NCI-H748 (cell line): Measurements from ENCODE around the gene KIN.

Experiments used
- DNase-seq: peaks from one replicate; lab custom pipeline; 2025; ENCODE audit not compliant: unreplicated experiment; lab: John Stamatoyannopoulos, UW

The KIN gene, protein sequence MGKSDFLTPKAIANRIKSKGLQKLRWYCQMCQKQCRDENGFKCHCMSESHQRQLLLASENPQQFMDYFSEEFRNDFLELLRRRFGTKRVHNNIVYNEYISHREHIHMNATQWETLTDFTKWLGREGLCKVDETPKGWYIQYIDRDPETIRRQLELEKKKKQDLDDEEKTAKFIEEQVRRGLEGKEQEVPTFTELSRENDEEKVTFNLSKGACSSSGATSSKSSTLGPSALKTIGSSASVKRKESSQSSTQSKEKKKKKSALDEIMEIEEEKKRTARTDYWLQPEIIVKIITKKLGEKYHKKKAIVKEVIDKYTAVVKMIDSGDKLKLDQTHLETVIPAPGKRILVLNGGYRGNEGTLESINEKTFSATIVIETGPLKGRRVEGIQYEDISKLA

DNA sequence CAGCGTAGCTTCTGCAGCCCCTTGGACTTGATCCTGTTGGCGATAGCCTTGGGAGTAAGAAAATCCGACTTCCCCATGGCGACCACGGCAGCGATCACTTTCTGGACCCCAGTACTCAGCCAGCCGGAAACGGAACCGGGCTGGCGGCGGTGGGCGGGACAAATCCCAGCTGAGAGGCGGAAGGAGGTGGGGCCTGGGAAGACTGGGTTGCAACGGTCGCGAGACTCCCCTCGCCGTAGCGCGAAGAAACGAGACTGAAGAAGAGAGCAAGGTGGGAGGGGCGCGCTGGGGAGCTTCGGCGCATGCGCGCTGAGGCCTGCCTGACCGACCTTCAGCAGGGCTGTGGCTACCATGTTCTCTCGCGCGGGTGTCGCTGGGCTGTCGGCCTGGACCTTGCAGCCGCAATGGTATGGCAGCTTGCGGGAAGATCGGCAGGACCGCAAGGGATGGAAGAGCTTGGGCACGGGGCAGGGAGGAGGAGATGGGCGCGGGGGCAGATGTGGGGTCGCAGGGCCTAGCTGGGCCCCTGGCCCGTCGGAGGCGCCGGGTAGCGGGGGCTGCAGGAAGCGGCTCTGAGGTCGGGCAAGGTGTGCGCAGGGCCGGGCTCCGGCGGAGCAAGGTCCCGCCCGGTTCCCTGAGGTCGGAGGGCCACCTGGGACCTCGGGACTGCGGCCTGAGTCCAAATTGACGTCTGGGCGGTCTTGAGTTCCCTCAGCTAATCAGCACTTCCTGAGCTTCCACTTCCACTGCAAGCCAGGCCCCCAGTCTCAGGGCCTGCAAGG lies at the start of gene KIN, which contains the start of gene ATP5F1C:
KIN (minus strand) TSS at position 137 of the 782 bp plus-strand sequence; CDS start at position 77, 60 bp downstream.
ATP5F1C (plus strand) TSS at position 321 of the 782 bp plus-strand sequence; CDS start at position 352, 31 bp downstream.
- peak; percentile 91 for DNase-seq

DNA sequence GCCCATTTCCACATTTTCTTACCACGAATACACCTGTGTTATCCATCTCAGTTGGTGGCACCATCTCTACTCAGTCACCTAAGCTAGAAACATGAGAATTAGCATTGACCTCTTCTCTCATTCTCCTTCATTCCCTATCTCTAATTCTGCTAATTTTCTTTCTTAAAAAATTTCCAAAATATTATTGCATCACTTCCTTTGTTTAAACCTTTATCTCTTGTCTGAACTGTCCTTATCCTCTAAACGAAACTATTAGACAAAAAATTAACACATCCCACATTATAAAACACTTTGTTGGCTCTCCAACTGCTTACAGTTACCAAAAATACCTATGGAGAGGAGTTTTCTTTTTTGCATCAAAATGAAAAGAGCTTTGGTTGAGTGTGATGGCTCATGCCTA lies 48.8 kb upstream of the KIN start:
- DNase-seq = no peak

DNA sequence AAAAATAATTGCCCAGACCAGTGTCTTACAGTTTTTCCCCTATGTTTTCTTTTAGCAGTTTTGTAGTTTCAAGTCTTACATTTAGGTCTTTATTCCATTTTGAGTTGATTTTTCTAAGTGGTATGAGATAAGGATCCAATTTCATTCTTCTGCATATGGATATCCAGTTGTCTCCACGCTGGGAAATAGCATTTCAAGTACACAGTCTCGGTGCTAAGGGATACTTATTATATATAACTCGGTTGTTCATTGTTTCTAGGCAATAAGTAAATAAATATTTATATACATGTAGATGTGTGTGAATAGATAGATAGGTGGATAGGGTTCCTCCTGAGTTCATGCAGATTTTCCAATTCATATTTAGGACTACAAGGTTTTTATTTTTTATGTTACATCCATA lies 46.5 kb upstream of the KIN start:
- no peak for DNase-seq

DNA sequence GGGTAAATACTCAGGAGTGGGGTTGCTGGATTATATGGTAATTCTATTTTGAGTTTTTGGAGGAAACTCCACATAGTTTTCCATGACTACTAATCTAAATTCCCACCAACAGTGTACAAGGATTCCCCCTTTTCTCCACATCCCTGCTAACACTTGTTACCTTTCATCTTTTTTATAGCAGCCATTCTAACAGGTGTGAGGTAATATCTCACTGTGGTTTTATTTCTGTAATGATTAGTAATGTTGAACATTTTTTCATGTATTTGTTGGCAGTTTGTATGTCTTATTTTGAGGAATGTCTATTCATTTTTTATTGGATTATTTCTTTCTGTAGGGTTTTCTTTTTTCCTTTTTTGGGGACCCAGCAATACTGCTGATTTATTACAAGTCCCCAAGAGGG lies 45.4 kb upstream of the KIN start:
- no peak for DNase-seq

DNA sequence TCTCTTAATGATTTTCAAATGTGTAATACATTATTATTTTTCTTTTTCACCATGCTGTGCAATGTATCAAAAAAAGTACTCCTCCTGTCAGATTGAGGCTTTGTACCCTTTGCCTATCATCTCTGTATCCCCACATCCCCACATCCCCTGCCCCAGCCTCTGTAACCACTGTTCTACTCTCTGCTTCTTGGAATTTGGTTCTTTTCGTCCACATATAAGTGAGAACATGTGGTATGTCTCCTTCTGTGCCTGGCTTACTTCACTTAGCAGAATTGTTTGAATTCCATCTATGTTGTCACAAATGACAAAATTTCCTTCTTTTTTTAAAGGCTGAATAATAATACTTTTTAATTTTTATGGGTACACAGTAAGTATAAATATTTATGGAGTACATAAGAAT lies 44.3 kb upstream of the KIN start:
- no peak for DNase-seq

DNA sequence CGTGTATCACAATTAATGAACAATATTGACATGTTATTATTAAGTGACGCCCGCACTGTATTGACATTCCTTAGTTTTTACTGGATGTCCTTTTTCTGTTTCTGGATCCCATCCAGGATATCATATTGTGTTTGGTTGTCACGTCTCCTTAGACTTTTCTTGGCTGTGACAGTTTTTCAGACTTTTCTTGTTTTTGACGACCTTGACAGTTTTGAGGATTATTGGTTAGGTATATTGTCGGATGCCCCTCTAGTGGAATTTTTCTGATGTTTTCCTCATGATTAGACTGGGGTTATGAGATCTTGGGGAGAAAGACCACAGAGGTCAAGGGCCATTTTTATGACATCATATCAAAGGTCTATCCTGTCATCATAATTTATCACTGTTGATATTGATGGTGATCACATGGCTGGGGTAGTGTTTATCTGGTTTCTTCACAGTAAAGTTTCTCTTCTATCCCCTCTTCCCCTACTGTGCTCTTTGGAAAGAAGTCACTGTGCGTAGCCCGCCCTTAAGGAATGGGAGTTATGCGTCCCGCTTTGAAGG lies 41.6 kb upstream of the KIN start:
- no peak for DNase-seq

DNA sequence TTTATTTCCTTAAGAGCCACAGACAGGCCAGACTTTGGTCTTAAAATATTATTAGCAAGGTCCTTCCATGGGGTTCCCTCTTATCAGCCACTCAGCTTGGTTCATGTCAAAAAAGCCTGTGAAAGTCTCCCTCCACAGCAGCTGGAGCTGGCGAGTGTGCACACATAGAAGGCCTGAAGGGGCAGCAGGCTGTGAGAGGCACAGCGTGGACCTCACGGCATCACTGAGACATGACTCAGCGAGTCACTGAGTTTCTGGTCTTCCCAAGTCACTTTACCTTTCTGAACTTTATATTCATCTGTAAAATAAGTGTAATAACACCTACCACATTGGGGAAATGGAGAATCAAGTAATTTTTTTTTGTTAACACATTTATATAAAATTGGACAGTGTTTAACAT lies 39.2 kb upstream of the KIN start:
- DNase-seq = no peak

DNA sequence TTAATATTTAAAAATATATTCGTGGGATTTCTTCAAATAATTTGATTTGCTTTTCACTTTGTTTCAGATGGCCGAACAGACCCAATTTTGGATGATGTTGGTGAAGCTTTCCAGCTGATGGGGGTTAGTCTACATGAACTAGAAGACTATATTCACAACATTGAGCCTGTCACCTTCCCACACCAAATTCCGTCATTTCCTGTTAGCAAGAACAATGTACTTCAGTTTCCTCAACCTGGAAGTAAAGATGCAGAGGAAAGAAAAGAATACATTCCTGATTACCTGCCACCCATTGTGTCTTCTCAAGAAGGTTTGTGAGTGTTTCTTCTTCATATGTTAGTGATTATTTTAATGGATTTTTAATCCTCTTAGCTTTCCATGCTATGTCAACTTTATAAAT lies 36.5 kb upstream of the KIN start:
- no peak for DNase-seq

DNA sequence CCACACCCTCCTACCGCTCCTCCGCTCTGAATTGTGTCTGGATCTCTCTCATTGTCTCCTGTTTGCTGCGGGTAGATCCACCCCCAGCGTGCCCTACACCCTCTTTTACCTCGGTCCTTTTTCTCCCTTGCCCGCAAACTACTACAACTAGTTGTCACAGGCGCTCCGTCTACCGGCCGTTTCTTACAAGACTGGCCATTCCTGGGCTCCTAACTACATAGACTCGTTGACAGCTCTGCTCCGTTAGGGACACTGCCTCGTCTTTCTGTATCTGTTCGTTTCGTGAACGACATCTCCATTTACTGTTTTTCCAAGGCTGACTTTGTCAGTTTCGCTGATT lies 31.3 kb upstream of the KIN start:
- DNase-seq = peak; percentile 15

DNA sequence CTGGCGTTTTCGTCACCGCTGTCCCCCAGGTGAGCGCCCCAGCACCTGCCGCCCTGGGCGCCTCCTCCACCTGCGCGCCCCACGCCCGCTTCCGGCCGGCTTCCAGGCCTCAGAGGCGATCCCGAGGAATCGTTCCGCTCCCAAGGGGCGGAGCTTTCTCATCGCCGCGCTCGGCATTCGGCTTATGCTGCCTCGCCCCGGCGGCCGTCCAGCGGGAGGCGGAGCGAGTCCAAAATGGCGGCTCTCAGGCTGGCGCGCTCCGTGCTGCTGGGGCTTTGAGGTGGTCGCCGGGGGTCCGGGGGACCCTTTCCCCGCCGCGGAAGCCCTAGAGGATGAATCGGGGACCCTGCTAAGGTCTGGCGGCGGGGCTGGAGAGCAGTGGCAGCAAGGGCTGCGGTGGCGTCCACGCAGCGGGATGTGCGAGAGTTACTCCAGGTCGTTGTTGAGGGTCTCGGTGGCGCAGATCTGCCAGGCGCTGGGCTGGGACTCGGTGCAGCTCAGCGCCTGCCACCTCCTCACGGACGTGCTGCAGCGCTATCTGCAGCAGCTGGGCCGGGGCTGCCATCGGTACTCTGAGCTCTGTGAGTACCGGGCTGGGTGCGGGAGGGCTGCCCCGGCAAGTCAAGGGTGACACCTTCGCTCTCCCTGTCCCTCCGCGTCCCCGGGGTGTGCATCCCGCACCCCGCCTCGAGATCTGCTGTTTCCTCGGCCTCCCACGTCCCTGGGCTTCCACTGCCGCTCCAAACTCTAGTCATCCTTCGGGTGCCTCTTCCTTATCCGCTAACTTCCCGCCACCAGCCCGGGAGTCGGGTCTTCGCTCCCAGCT lies 30.7 kb upstream of the KIN start, which contains the start of gene TAF3:
TAF3 (plus strand) TSS at position 211 of the 826 bp plus-strand sequence; CDS start at position 416, 205 bp downstream.
- DNase-seq = peak; percentile 91

DNA sequence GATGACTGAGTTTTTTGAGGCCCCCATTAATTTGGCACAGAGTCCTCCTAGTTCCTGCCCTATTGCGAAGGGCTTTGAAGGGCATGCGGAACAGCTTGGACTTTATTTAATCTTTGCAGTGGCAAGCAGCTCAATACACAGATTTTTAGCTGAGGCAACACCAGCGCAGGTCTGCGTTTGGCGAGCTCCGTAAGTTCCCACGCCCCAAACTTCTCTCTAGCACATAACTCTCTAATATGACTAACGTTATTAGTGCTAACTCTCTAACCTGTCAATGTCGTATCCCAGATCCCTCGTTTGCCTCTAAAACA lies 30.1 kb upstream of the KIN start:
- DNase-seq = no peak

DNA sequence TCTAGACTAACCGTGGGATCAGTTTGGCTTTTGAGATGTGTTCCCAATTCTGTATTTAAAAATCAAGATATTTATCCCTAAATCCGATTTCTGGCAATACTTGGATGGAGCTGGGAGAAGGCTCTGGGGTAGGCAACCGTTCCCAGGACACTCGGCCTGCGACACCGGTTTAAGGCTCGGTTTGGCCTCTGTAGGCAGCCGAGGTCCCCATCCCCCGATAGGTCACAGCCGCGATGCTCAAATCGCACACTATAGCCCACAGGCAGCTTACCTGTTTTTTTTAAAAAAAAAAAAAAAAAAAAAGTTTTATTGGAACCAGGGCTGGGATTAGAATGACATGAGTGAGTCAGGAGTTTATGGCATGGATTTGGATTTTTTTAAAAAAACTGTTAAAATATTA lies 29.8 kb upstream of the KIN start:
- peak; percentile 13 for DNase-seq

DNA sequence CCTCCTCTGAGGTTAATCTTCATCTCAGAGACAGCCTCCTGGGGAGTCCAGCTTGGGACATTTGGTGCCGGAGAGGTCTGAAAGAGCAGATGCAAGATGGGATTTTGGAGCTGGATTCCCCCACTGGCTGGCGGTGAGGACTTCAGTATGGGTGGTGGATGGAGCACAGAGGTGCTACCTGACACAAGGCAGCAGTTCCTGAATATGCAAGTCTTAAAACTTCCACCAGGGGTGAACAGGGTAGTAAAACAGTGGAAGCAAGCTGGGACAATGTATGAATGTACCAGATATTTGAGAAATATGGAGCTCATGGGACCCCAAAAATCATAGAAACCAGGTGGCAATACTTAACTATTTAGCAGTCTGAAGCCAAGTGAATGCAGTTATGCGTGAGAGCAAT lies 25.7 kb upstream of the KIN start:
- no peak for DNase-seq

DNA sequence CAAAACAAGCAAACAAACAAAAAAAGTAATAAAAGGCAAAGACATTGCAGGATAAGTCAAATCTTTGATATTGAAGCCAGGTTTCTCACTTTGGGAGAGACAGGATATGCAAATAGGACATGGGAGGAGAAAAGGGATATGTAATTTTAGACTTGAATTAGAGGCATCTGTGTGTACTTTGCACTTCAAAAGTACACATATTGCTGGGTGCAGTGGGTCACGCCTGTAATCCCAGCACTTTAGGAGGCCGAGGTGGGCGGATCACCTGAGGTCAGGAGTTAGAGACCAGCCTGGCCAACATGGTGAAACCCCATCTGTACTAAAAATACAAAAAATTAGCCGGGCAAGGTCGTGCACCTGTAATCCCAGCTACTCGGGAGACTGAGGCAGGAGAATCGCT lies 23.9 kb upstream of the KIN start:
- DNase-seq = peak; percentile 45

DNA sequence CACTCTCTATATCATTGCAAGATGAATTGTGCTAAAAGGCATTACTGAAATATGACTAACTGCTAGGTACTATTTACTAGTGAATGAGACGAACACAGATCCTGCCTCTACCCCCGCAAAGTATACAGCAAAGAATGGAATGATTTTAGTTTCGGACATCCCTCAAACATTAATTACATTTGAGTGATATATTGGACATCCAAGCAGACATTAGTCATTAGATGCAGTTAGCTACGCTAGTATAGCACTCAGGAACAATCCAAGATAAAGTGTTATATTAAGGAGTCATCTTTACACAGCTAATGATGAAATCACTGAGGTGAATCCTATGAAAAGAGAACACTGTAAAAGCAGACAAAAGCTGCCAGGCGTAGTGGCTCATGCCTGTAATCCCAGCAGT lies 23.2 kb upstream of the KIN start:
- DNase-seq = no peak

DNA sequence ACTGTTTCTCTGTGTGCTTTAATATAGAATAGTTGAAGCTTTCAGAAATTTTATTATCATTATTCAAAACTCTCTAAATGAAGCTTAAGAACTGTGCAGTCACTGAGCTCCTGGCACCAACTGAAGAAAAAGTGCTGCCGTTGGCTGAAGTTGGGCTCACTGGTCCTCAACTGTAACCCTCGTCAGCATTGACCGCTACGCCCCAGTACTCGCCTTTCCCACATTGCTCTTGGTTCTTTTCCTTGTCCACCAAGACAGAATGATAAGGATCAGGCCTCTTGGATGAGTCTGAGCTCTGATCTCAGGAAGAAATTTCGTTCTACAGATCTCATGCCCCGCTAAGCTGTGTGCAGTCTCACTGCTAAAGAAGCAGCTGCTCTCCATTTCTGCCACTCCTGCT lies 22.6 kb upstream of the KIN start:
- DNase-seq = no peak

DNA sequence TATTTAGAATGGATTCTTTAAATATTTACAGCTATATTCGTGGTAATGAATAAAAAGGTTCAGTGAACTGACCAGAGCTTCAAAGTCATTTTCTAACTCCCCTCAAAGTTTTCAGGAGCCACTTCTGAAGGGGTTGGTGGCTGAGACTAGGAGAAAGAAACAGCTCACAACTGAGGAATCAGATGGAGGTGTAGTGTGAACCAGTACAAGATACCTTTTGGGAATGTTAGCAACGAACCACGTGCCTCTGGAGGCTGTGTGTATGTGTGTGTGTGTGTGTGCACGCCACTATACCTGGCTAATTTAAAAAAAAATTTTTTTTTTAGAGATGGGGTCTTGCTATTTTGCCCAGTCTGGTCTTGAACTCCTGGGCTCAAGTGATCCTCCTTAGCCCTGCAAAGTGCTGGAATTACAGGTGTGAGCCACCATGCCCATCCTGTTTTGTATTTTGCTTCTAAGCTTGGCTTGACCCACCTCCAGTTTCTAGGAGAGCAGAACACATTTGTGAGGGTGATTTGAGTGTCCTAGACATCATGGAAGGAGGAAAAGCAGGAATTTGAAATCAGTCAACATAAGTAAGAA lies 21.0 kb upstream of the KIN start:
- no peak for DNase-seq

DNA sequence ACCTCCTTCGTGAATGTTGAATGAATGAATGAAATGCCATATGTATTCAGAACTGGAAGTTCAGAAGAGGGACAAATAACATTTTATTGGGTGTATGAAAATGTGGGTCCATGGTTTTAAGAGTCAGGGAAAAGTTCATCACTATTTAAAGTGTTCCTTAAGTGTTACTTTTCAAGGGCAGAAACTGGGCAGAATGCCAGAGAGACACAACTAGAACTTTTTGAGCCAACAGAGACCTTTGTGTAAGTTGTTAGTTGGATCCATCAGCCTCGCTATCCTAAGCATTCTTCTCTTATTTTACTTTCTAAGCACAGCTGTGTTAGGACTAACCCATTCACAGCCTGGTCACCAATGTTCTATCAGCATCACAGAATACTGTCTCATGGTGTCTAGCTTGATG lies 16.9 kb upstream of the KIN start:
- no peak for DNase-seq

DNA sequence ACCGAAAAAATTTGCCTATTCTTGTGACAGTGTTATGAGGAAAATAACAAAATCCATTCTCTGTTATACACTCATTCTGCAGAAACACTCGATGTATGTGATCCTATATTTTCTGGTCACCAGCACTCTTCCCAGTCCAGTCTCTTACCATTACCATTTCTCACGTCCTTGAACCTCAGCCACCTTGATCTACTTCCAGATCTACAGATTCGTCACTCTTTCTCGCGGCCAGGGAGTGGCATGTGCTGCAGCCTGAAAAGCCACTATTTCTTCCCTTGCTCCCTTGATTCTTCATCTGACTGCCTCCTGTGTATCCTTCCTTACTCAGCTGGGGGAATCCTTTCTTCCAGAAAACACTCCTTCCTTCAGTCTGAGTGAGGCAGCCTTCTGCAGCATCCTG lies 16.4 kb upstream of the KIN start:
- no peak for DNase-seq

DNA sequence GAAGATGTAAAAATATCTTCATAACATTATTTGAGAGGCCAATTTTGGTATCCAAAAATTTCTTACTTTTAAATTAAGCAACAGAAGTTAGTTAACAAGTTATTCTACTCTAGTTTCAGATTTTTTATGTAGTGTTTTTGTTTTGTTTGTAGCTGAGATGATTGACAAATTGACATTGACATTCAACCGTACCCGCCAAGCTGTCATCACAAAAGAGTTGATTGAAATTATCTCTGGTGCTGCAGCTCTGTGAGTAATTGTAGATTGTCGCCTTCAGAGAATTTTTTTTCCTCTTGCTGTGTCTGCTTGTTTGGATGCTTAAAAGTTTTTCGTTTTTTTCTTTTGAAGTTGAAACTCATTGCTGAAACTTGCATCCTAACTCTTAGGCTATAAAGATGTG lies 14.8 kb upstream of the KIN start:
- no peak for DNase-seq

DNA sequence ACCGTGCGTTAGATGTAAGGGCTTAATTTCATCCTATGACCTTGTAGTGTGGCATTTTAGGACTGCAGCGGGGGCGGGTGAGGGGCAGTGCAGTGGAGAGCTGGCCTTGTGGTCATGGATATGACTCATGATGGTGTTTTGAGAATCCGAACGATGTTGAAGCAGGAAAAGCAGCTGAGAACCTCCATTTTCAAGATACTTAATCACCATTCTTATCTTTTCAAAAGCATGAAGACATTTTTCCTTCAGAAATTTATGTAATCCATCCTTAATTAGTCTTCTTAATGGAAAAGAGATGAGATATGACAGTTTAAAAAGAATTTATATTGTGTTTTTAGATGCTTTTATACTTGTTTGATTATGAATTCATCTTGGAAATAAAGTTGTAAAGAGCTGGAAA lies 9.8 kb upstream of the KIN start:
- DNase-seq = no peak
